GM06990 (cell line): ENCODE results near the gene DOCK4.

Source experiments
- DNase-seq: peaks from one replicate; pipeline ENCODE4 v3.0.0-alpha.2; 2011; ENCODE audit not compliant: insufficient read length; ENCODE audit errors: extremely low read depth
- H3K27me3 ChIP-seq: replicated peaks from 2 replicates; pipeline ENCODE4 v1.6.0; 2011; ENCODE audit warnings: low read length; ENCODE audit not compliant: control insufficient read depth, insufficient read depth
- H3K36me3 ChIP-seq: 2 replicates; pipeline ENCODE4 v1.5.1; 2011; ENCODE audit warnings: low read length; ENCODE audit not compliant: control insufficient read depth, insufficient read depth
- H3K4me3 ChIP-seq: replicated peaks from 2 replicates; pipeline ENCODE4 v1.5.1; 2011; ENCODE audit warnings: low read depth, mild to moderate bottlenecking, control low read depth, low read length
- CTCF ChIP-seq: IDR thresholded peaks from 2 replicates; pipeline ENCODE4 v1.5.1; 2011; ENCODE audit warnings: low read length, control low read depth, mild to moderate bottlenecking, inconsistent platforms; ENCODE audit not compliant: insufficient read depth, poor library complexity, severe bottlenecking

Gene DOCK4

GRCh38 chr7:111931016-111931517, 275.1 kb downstream of the DOCK4 start:
- TF ChIP-seq CTCF: no peak
- no peak overlapping the region for H3K4me3 ChIP-seq
- no peaks in the 10 kb centered on the region for H3K36me3 ChIP-seq
- H3K27me3 ChIP-seq: no peaks in the 10 kb centered on the region
- no peak for DNase-seq

- no peak for DNase-seq
- H3K36me3 ChIP-seq: no peaks in the 10 kb centered on the region
- no peaks in the 10 kb centered on the region for H3K27me3 ChIP-seq
- H3K4me3 ChIP-seq: no peak overlapping the region
- no peak for TF ChIP-seq CTCF
Measured at GRCh38 chr7:111929264-111929663, 276.9 kb downstream of the DOCK4 start.

- TF ChIP-seq CTCF: no peak
- Histone ChIP-seq H3K27me3 (no peaks in the 10 kb centered on the region), H3K4me3 (no peak overlapping the region), H3K36me3 (no peaks in the 10 kb centered on the region)
- DNase-seq: no peak
Measured at GRCh38 chr7:111927353-111928019, 278.7 kb downstream of the DOCK4 start.

GRCh38 chr7:111920329-111920728, 285.9 kb downstream of the DOCK4 start:
- no peak for TF ChIP-seq CTCF
- no peak overlapping the region for H3K4me3 ChIP-seq
- no peak for DNase-seq

GRCh38 chr7:111919631-111920179, 286.5 kb downstream of the DOCK4 start:
- H3K27me3 ChIP-seq: no peaks in the 10 kb centered on the region
- DNase-seq: no peak
- H3K4me3 ChIP-seq: no peak overlapping the region
- no peaks in the 10 kb centered on the region for H3K36me3 ChIP-seq
- TF ChIP-seq CTCF: no peak

More at GRCh38 chr7:111920329-111920728, 285.9 kb downstream of the DOCK4 start:
- Histone ChIP-seq H3K36me3 (no peaks in the 10 kb centered on the region), H3K27me3 (no peaks in the 10 kb centered on the region)
